GM23338 (cell line): ENCODE data around the gene CHD5. TPM values are rescaled to one million over a fixed set of nuclear protein-coding genes. Genes with fewer than 3 reads are reported as not detected.

Source experiments
- ATAC-seq: fragments of 200-7000 bp; cut with Tn5 transposase; 3 replicates; pipeline ENCODE4 v1.9.1; 2020
- DNase-seq: peaks from one replicate; pipeline ENCODE4 v3.0.0-alpha.2; 2015; ENCODE audit warnings: low spot score
- H2AFZ ChIP-seq: fragments of 200-600 bp; sonication (generic); 2 replicates; pipeline ENCODE4 v1.8.0; 2016; ENCODE audit warnings: antibody characterized with exemption, mild to moderate bottlenecking, moderate library complexity
- H3F3A ChIP-seq: fragments of 200-600 bp; sonication (generic); replicated peaks from 2 replicates; pipeline ENCODE4 v1.8.0; 2017; ENCODE audit warnings: antibody characterized with exemption, mixed run types, low read depth
- H3K27ac ChIP-seq: fragments of 200-600 bp; sonication (generic); 2 replicates; pipeline ENCODE4 v1.6.1; 2016; ENCODE audit warnings: low read depth
- H3K27me3 ChIP-seq: fragments of 200-600 bp; sonication (generic); 2 replicates; pipeline ENCODE4 v1.8.0; 2016; ENCODE audit warnings: mild to moderate bottlenecking, mixed run types, moderate library complexity; ENCODE audit not compliant: insufficient read depth
- H3K36me3 ChIP-seq: fragments of 200-600 bp; sonication (generic); 2 replicates; pipeline ENCODE4 v1.8.0; 2016; ENCODE audit warnings: mild to moderate bottlenecking; ENCODE audit not compliant: insufficient read depth
- H3K4me1 ChIP-seq: fragments of 200-600 bp; sonication (generic); 2 replicates; pipeline ENCODE4 v1.8.0; 2016; ENCODE audit warnings: mild to moderate bottlenecking, moderate library complexity; ENCODE audit not compliant: insufficient read depth
- H3K4me2 ChIP-seq: fragments of 200-600 bp; sonication (generic); 2 replicates; pipeline ENCODE4 v1.7.1; 2017; ENCODE audit warnings: mixed run types
- H3K4me3 ChIP-seq: fragments of 200-600 bp; sonication (generic); 2 replicates; pipeline ENCODE4 v1.6.1; 2016; ENCODE audit warnings: mixed run types
- H3K79me2 ChIP-seq: fragments of 200-600 bp; sonication (generic); replicated peaks from 2 replicates; pipeline ENCODE4 v1.8.0; 2017; ENCODE audit warnings: mild to moderate bottlenecking; ENCODE audit not compliant: insufficient read depth
- H3K9me2 ChIP-seq: fragments of 200-600 bp; sonication (generic); 2 replicates; pipeline ENCODE4 v1.8.0; 2017; ENCODE audit not compliant: insufficient read depth
- H4K20me1 ChIP-seq: fragments of 200-600 bp; sonication (generic); replicated peaks from 2 replicates; pipeline ENCODE4 v1.8.0; 2017; ENCODE audit warnings: mild to moderate bottlenecking; ENCODE audit not compliant: insufficient read depth
- H3K27ac Mint-ChIP-seq: 2 replicates; pipeline ENCODE4 v1.8.0; 2020; ENCODE audit warnings: inconsistent platforms, mild to moderate bottlenecking, moderate library complexity, mixed read lengths
- H3K27me3 Mint-ChIP-seq: 3 replicates; pipeline ENCODE4 v1.8.0; 2022; ENCODE audit warnings: low read depth, mild to moderate bottlenecking, moderate library complexity, mixed read lengths, inconsistent platforms; ENCODE audit not compliant: insufficient read depth, poor library complexity
- H3K36me3 Mint-ChIP-seq: 3 replicates; pipeline ENCODE4 v1.8.0; 2021; ENCODE audit warnings: low read depth, mild to moderate bottlenecking, inconsistent platforms, moderate library complexity, mixed read lengths
- H3K4me1 Mint-ChIP-seq: 3 replicates; pipeline ENCODE4 v1.8.0; 2020; ENCODE audit warnings: mild to moderate bottlenecking, inconsistent platforms, mixed read lengths
- H3K4me3 Mint-ChIP-seq: 3 replicates; pipeline ENCODE4 v1.8.0; 2021; ENCODE audit warnings: moderate library complexity, mild to moderate bottlenecking, inconsistent platforms, mixed read lengths
- H3K9me3 Mint-ChIP-seq: 3 replicates; pipeline ENCODE4 v1.8.0; 2020; ENCODE audit warnings: moderate library complexity, mild to moderate bottlenecking, inconsistent platforms, mixed read lengths
- CREB1 ChIP-seq: fragments of 250-450 bp; sonication (Bioruptor Pico); IDR thresholded peaks from 2 replicates; pipeline ENCODE4 v1.5.0; 2020; ENCODE audit warnings: low read depth, mild to moderate bottlenecking, moderate library complexity
- EZH2 ChIP-seq: fragments of 200-600 bp; sonication (generic); IDR thresholded peaks from one replicate; pipeline ENCODE4 v1.8.0; 2017; ENCODE audit warnings: antibody characterized with exemption, mild to moderate bottlenecking, low read depth; ENCODE audit not compliant: unreplicated experiment
- EZH2phosphoT487 ChIP-seq: fragments of 200-600 bp; sonication (generic); IDR thresholded peaks from one replicate; pipeline ENCODE4 v1.8.1; 2018; ENCODE audit warnings: antibody characterized with exemption; ENCODE audit not compliant: unreplicated experiment
- JUNB ChIP-seq: IDR thresholded peaks from one replicate; pipeline ENCODE4 v1.6.1; 2016; ENCODE audit warnings: antibody characterized with exemption; ENCODE audit not compliant: unreplicated experiment
- NANOG ChIP-seq: IDR thresholded peaks from 2 replicates; pipeline ENCODE4 v1.6.1; 2016; ENCODE audit warnings: antibody characterized with exemption, borderline replicate concordance
- POLR2AphosphoS5 ChIP-seq: IDR thresholded peaks from 2 replicates; pipeline ENCODE4 v1.6.1; 2016; ENCODE audit warnings: antibody characterized with exemption, low read depth
- STAT1 ChIP-seq: IDR thresholded peaks from one replicate; pipeline ENCODE4 v1.6.1; 2016; ENCODE audit warnings: antibody characterized with exemption; ENCODE audit not compliant: unreplicated experiment
- ZNF114 ChIP-seq: fragments of 250-450 bp; sonication (Bioruptor Pico); IDR thresholded peaks from 2 replicates; pipeline ENCODE4 v1.5.0; 2020; ENCODE audit warnings: mild to moderate bottlenecking, moderate library complexity
- ZNF331 ChIP-seq: fragments of 250-450 bp; sonication (Bioruptor Pico); IDR thresholded peaks from 2 replicates; pipeline ENCODE4 v1.5.0; 2020; ENCODE audit warnings: low read depth, mild to moderate bottlenecking, moderate library complexity
- ZNF462 ChIP-seq: fragments of 250-450 bp; sonication (Bioruptor Pico); IDR thresholded peaks from 2 replicates; pipeline ENCODE4 v1.5.0; 2020; ENCODE audit warnings: mild to moderate bottlenecking, moderate library complexity
- polyA plus RNA-seq: library from polyadenylated mRNA; unstranded; fragments of >200 nt; fragmentation: Nextera tagmentation; extraction: Ambion mirVana; gene quantifications from 2 replicates; pipeline ENCODE4 v1.2.1, GENCODE V29; 2016
- total RNA-seq: library from RNA; depleted of rRNA; stranded (reverse); fragments of >200 nt; shearing (Covaris generic); gene quantifications from 2 replicates; pipeline ENCODE4 v1.2.3, GENCODE V29; 2014
- TF ChIP-seq, protein P1 (sequence below): IDR thresholded peaks from one replicate; pipeline ENCODE4 v1.6.1; 2018; ENCODE audit warnings: antibody characterized with exemption; ENCODE audit not compliant: unreplicated experiment
- TF ChIP-seq, protein P2 (sequence below), 2 experiments: fragments of 200-600 bp in 1 of 2; sonication (generic) in 1 of 2; conservative IDR thresholded peaks; 2 replicates each; pipeline versions ENCODE4 v1.5.1 to v1.6.1; 2016 to 2017; ENCODE audit warnings: antibody characterized with exemption in 2 of 2, low read depth in 2 of 2, mild to moderate bottlenecking in 2 of 2, moderate library complexity in 1 of 2
- TF ChIP-seq, protein P3 (sequence below): IDR thresholded peaks from 2 replicates; pipeline ENCODE4 v1.6.1; 2016; ENCODE audit warnings: antibody characterized with exemption

CHD5 gene
- total and polyA plus RNA-seq, 2 experiments from 2014 or later, result 0.32 to 1.0 TPM

GRCh38 chr1:6202256-6202655 lies 22.1 kb upstream of the CHD5 start:
- Mint-ChIP-seq H3K4me3 (no peak overlapping the region), H3K4me1 (peaks cover 34% of the 10 kb centered on the region), H3K27ac (no peak overlapping the region), H3K36me3 (peaks cover 15% of the 10 kb centered on the region), H3K9me3 (no peaks in the 10 kb centered on the region), H3K27me3 (peaks cover 32% of the 10 kb centered on the region)
- Histone ChIP-seq H3F3A (peaks cover 19% of the 10 kb centered on the region), H3K27ac (no peak overlapping the region), H3K4me2 (no peak overlapping the region), H3K4me1 (peaks cover 29% of the 10 kb centered on the region), H2AFZ (no peak overlapping the region), H3K79me2 (peaks cover 21% of the 10 kb centered on the region), H3K27me3 (peaks cover 20% of the 10 kb centered on the region), H3K9me2 (no peaks in the 10 kb centered on the region), H3K36me3 (peaks cover 11% of the 10 kb centered on the region), H3K4me3 (no peak overlapping the region), H4K20me1 (peaks cover 13% of the 10 kb centered on the region)
- TF ChIP-seq, protein P1, sequence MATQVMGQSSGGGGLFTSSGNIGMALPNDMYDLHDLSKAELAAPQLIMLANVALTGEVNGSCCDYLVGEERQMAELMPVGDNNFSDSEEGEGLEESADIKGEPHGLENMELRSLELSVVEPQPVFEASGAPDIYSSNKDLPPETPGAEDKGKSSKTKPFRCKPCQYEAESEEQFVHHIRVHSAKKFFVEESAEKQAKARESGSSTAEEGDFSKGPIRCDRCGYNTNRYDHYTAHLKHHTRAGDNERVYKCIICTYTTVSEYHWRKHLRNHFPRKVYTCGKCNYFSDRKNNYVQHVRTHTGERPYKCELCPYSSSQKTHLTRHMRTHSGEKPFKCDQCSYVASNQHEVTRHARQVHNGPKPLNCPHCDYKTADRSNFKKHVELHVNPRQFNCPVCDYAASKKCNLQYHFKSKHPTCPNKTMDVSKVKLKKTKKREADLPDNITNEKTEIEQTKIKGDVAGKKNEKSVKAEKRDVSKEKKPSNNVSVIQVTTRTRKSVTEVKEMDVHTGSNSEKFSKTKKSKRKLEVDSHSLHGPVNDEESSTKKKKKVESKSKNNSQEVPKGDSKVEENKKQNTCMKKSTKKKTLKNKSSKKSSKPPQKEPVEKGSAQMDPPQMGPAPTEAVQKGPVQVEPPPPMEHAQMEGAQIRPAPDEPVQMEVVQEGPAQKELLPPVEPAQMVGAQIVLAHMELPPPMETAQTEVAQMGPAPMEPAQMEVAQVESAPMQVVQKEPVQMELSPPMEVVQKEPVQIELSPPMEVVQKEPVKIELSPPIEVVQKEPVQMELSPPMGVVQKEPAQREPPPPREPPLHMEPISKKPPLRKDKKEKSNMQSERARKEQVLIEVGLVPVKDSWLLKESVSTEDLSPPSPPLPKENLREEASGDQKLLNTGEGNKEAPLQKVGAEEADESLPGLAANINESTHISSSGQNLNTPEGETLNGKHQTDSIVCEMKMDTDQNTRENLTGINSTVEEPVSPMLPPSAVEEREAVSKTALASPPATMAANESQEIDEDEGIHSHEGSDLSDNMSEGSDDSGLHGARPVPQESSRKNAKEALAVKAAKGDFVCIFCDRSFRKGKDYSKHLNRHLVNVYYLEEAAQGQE, result no peak
- no peak for TF ChIP-seq STAT1
- no peak for TF ChIP-seq CREB1 (CRISPR knock-in tag)
- TF ChIP-seq POLR2AphosphoS5, result no peak
- no peak for TF ChIP-seq ZNF331 (CRISPR knock-in tag)
- TF ChIP-seq ZNF462 (CRISPR knock-in tag), result no peak
- no peak for TF ChIP-seq EZH2phosphoT487
- no peak for TF ChIP-seq NANOG
- no peak for TF ChIP-seq ZNF114 (CRISPR knock-in tag)
- TF ChIP-seq, protein P2, sequence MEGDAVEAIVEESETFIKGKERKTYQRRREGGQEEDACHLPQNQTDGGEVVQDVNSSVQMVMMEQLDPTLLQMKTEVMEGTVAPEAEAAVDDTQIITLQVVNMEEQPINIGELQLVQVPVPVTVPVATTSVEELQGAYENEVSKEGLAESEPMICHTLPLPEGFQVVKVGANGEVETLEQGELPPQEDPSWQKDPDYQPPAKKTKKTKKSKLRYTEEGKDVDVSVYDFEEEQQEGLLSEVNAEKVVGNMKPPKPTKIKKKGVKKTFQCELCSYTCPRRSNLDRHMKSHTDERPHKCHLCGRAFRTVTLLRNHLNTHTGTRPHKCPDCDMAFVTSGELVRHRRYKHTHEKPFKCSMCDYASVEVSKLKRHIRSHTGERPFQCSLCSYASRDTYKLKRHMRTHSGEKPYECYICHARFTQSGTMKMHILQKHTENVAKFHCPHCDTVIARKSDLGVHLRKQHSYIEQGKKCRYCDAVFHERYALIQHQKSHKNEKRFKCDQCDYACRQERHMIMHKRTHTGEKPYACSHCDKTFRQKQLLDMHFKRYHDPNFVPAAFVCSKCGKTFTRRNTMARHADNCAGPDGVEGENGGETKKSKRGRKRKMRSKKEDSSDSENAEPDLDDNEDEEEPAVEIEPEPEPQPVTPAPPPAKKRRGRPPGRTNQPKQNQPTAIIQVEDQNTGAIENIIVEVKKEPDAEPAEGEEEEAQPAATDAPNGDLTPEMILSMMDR (conservative IDR thresholded peaks at IDR 0.05; ENCODE audit: low read depth in 2 of 2), result no peak
- TF ChIP-seq, protein P3, sequence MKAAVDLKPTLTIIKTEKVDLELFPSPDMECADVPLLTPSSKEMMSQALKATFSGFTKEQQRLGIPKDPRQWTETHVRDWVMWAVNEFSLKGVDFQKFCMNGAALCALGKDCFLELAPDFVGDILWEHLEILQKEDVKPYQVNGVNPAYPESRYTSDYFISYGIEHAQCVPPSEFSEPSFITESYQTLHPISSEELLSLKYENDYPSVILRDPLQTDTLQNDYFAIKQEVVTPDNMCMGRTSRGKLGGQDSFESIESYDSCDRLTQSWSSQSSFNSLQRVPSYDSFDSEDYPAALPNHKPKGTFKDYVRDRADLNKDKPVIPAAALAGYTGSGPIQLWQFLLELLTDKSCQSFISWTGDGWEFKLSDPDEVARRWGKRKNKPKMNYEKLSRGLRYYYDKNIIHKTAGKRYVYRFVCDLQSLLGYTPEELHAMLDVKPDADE, result no peak
- TF ChIP-seq JUNB, result no peak
- no peak for TF ChIP-seq EZH2
- DNase-seq (no peak), ATAC-seq (no peak)
